Measurements from ENCODE around the gene HIPK4. TPM values are rescaled to one million over a fixed set of nuclear protein-coding genes. Genes with fewer than 3 reads are reported as not detected.

HIPK4 gene
- total and polyA plus RNA-seq, 3 experiments from 2014 or later: not detected

DNA sequence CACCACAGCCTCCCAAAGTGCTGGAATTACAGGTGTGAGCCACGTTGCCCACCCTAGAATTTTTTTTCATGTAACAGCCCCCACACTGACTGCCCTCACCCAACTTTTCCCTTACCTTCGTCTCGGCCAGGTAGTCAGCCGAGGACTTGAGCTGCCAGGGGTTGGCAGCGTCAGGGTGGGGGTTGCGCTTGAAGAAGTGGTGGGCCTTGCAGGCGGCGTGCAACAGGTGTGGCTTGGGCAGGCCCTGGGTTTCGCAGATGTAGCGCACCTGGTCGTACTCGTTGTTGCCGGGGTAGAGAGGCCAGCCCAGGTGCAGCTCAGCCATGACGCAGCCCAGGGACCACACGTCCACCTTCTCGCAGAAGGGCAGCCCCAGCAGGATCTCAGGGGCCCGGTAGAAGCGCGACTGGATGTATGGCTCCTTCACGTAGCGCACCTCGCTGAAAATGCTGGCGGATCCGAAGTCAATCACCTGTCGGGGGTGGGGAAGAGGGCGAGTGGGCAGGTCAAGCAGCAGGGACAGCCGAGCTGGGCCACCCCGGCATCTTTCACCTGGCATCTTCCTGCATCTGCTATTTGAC is 6.2 kb downstream of the HIPK4 start:
- H3K4me1 Mint-ChIP-seq: no peaks in the 10 kb centered on the region
- ChIA-PET POLR2A (no interaction called here), CTCF (no interaction called here)
- H3K36me3 Mint-ChIP-seq: peaks cover 0 to 5% (median 0%) of the 10 kb centered on the region in 3 donors
- H3K4me3 ChIP-seq (ENCODE audit: low read length): no peak overlapping the region
- no peak for DNase-seq
- H3K4me3 Mint-ChIP-seq: no peak overlapping the region
- H3K27ac ChIP-seq (ENCODE audit: low read depth, low read length): no peak overlapping the region
- H3K9me3 Mint-ChIP-seq: no peaks in the 10 kb centered on the region
- H3K9me3 ChIP-seq (ENCODE audit: low read length): no peaks in the 10 kb centered on the region
- no peaks in the 10 kb centered on the region for H3K36me3 ChIP-seq (ENCODE audit: insufficient read depth, low read length)
- peaks cover 0 to 10% of the 10 kb centered on the region in 2 donors for H3K27me3 Mint-ChIP-seq
- H3K27me3 ChIP-seq (ENCODE audit: insufficient read depth, low read length, poor library complexity, severe bottlenecking): no peaks in the 10 kb centered on the region
- no peak overlapping the region for H3K27ac Mint-ChIP-seq
- H3K4me1 ChIP-seq (ENCODE audit: insufficient read depth, low read length): no peaks in the 10 kb centered on the region

DNA sequence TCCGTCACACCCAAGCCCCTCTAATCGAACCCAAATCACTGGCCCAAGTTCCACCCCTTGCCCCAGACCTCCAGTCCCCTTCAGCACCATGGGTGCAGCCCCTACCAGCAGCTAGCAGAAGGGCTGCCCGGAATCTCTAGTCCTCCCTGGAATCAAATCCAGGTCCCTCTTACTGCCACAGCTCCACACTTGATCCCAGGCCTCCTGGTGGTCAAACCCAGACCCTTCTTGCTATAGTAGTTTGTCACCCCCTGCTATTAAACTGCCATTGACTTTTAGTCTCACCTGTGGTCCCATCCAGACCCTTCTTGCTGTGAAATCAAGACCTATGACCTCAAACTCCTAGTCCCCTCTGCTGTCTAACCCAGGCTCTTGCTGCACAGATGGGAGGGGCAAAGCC is 8.7 kb downstream of the HIPK4 start:
- Histone ChIP-seq H3K4me3 (ENCODE audit: low read length) (no peak overlapping the region), H3K36me3 (ENCODE audit: insufficient read depth, low read length) (no peaks in the 10 kb centered on the region), H3K9me3 (ENCODE audit: low read length) (no peaks in the 10 kb centered on the region), H3K4me1 (ENCODE audit: insufficient read depth, low read length) (no peaks in the 10 kb centered on the region), H3K27ac (ENCODE audit: low read depth, low read length) (no peak overlapping the region), H3K27me3 (ENCODE audit: insufficient read depth, low read length, poor library complexity, severe bottlenecking) (no peaks in the 10 kb centered on the region)
- peak overlapping the region in 2 of 8 donors; percentile 3 to 51 for H3K27ac Mint-ChIP-seq
- no peaks in the 10 kb centered on the region for H3K9me3 Mint-ChIP-seq
- H3K36me3 Mint-ChIP-seq: peaks cover 0 to 16% (median 3%) of the 10 kb centered on the region in 3 donors
- ChIA-PET POLR2A (no interaction called here), CTCF (interaction anchor here (1.0 kb wide), 1 partner anchor 241 kb away, joined by 3 read pairs; no protein-coding TSS in a partner anchor)
- DNase-seq: no peak
- H3K4me3 Mint-ChIP-seq: no peak overlapping the region
- no peaks in the 10 kb centered on the region for H3K4me1 Mint-ChIP-seq
- H3K27me3 Mint-ChIP-seq: peaks cover 0 to 10% of the 10 kb centered on the region in 2 donors

DNA sequence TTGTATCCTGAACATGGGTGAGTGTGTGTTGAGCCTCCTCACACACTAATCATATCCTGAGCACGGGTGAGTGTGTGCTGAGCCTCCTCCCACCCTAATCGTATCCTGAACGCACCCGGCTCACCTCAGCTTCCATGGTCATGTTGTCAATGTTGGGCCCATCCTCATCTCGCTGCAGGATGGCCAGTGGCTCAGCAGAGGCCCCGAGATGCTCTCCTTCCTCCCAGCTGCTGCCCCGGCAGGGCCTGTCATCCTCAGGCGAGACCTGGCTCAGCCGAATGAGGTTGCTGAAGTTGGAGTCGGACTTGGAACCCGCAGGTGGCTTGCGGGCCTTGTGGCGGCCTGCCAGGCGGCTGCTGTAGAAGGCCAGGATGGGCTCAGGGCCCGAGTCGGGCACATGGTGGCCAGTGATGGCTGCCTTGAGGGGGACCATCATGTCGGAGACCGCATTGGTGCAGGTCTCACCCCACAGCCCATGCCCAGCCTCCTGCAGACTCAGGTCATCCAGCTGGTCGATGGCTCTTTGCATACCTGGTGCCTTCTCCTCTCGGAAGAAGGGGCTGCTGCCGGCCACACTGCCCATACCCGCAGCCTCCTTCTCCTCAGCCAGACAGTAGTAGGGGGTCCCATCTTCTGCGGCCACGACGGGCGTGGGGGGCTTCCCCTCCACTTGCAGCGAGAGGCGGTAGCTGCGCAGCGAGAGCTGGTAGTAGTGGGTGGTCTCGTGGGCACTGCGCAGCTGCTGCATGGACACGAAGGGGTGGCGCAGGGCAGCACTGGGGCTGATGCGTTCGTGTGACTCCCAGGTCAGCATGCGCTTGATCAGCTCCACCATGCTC is 9.6 kb downstream of the HIPK4 start:
- no peaks in the 10 kb centered on the region for H3K27me3 ChIP-seq (ENCODE audit: insufficient read depth, low read length, poor library complexity, severe bottlenecking)
- H3K27ac Mint-ChIP-seq: peak overlapping the region in 1 of 8 donors; percentile 46
- H3K36me3 ChIP-seq (ENCODE audit: insufficient read depth, low read length): no peaks in the 10 kb centered on the region
- H3K4me1 ChIP-seq (ENCODE audit: insufficient read depth, low read length): no peaks in the 10 kb centered on the region
- CTCF ChIA-PET: interaction anchor here (1.0 kb wide), 1 partner anchor 240 kb away, joined by 3 read pairs; no protein-coding TSS in a partner anchor
- H3K27me3 Mint-ChIP-seq: peaks cover 0 to 10% of the 10 kb centered on the region in 2 donors
- no peaks in the 10 kb centered on the region for H3K9me3 Mint-ChIP-seq
- H3K4me1 Mint-ChIP-seq: no peaks in the 10 kb centered on the region
- no peak overlapping the region for H3K4me3 Mint-ChIP-seq
- no peak overlapping the region for H3K27ac ChIP-seq (ENCODE audit: low read depth, low read length)
- POLR2A ChIA-PET: no interaction called here
- H3K4me3 ChIP-seq (ENCODE audit: low read length): no peak overlapping the region
- H3K9me3 ChIP-seq (ENCODE audit: low read length): no peaks in the 10 kb centered on the region
- no peak for DNase-seq
- peaks cover 0 to 23% (median 3%) of the 10 kb centered on the region in 3 donors for H3K36me3 Mint-ChIP-seq

DNA sequence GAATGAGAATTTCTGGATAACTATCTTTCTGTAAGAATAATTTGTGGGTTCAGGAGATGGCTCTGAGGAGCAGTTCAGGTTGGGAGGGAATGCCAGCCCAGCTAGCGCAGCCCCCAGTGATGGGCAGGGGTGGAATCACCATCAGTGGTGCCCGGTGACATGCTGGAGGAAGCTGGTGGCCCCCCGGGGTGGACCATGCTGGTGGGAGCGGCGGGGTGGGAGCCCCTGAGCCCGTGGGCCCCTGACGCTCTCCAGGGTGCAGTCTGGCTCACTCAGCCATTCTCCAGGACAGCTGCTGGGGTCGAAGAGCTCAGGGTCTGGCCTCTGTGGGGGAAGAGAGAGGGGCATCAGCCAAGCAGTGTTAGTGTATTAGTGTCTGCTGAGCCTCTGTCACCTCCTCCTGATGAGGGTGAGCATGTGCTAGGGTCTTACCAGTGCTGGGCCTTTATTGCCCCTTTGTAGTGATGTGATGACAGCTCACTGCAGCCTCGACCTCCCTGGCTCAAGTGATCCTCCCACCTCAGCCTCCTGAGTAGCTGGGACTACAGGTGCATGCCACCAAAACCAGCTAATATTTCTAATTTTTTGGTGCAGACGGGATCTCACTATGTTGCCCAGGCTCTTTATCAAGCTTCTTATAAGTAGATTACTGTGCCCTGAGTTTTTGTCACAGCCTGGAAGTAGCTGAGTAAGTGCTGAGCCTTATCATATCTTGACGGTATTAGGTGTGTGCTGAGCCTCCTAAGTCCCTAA is 10.4 kb downstream of the HIPK4 start:
- no peaks in the 10 kb centered on the region for H3K27me3 ChIP-seq (ENCODE audit: insufficient read depth, low read length, poor library complexity, severe bottlenecking)
- H3K27ac ChIP-seq (ENCODE audit: low read depth, low read length): no peak overlapping the region
- no peak for DNase-seq
- no peaks in the 10 kb centered on the region for H3K4me1 ChIP-seq (ENCODE audit: insufficient read depth, low read length)
- Mint-ChIP-seq H3K9me3 (no peaks in the 10 kb centered on the region), H3K4me1 (peaks cover 0 to 5% (median 2%) of the 10 kb centered on the region in 3 donors), H3K27ac (peak overlapping the region in 1 of 8 donors; percentile 46), H3K27me3 (peaks cover 0 to 6% of the 10 kb centered on the region in 2 donors), H3K4me3 (no peak overlapping the region), H3K36me3 (peaks cover under 1 to 28% (median 3%) of the 10 kb centered on the region in 3 donors)
- ChIA-PET POLR2A (no interaction called here), CTCF (interaction anchor here (0.5 kb wide), 1 partner anchor 134 kb away, joined by 3 read pairs; no protein-coding TSS in a partner anchor)
- H3K9me3 ChIP-seq (ENCODE audit: low read length): no peaks in the 10 kb centered on the region
- H3K36me3 ChIP-seq (ENCODE audit: insufficient read depth, low read length): no peaks in the 10 kb centered on the region
- no peak overlapping the region for H3K4me3 ChIP-seq (ENCODE audit: low read length)

DNA sequence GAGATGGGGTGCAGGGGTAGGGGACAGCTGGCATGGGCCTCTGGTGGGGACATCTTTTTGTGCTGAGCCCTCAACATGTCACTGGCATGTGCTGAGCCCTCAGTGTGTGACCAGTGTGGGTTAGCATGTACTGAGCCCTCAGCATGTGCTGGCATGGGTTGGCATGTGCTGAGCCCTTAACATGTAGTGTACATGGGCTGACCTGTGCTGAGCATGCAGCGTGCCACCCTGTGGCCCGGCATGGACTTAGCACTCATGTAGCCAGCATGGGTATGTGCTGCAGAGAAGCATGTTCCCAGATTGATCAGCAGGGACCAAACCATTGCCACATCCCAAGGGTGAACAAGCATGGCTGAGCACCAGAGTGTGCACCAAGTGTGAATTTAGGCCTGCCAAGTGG is 11.5 kb downstream of the HIPK4 start:
- Mint-ChIP-seq H3K4me3 (no peak overlapping the region), H3K9me3 (no peaks in the 10 kb centered on the region), H3K4me1 (peaks cover 0 to 9% (median 5%) of the 10 kb centered on the region in 3 donors), H3K27me3 (peaks cover 0 to 6% of the 10 kb centered on the region in 2 donors), H3K27ac (no peak overlapping the region), H3K36me3 (peaks cover 3 to 37% (median 3%) of the 10 kb centered on the region in 3 donors)
- Histone ChIP-seq H3K4me3 (ENCODE audit: low read length) (no peak overlapping the region), H3K27me3 (ENCODE audit: insufficient read depth, low read length, poor library complexity, severe bottlenecking) (no peaks in the 10 kb centered on the region), H3K27ac (ENCODE audit: low read depth, low read length) (no peak overlapping the region), H3K9me3 (ENCODE audit: low read length) (no peaks in the 10 kb centered on the region), H3K36me3 (ENCODE audit: insufficient read depth, low read length) (no peaks in the 10 kb centered on the region), H3K4me1 (ENCODE audit: insufficient read depth, low read length) (no peaks in the 10 kb centered on the region)
- ChIA-PET CTCF (no interaction called here), POLR2A (no interaction called here)
- no peak for DNase-seq

DNA sequence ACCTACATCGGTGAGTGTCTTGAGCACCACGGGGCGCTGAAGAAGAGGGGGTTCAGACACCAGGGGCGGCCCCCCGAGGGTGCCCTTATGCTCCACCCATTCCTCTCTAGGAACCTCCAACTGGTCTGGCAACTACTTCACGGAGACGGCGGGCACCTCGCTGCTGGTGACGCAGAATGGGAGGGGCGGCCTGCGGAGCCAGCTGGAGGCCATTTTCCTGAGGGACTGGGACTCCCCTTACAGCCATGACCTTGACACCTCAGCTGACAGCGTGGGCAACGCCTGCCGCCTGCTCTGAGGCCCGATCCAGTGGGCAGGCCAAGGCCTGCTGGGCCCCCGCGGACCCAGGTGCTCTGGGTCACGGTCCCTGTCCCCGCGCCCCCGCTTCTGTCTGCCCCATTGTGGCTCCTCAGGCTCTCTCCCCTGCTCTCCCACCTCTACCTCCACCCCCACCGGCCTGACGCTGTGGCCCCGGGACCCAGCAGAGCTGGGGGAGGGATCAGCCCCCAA is 12.1 kb downstream of the HIPK4 start:
- ChIA-PET POLR2A (no interaction called here), CTCF (no interaction called here)
- no peaks in the 10 kb centered on the region for H3K36me3 ChIP-seq (ENCODE audit: insufficient read depth, low read length)
- no peak for DNase-seq
- peaks cover 0 to 9% (median 5%) of the 10 kb centered on the region in 3 donors for H3K4me1 Mint-ChIP-seq
- H3K9me3 ChIP-seq (ENCODE audit: low read length): no peaks in the 10 kb centered on the region
- H3K4me1 ChIP-seq (ENCODE audit: insufficient read depth, low read length): no peaks in the 10 kb centered on the region
- H3K9me3 Mint-ChIP-seq: no peaks in the 10 kb centered on the region
- H3K36me3 Mint-ChIP-seq: peaks cover 3 to 40% (median 3%) of the 10 kb centered on the region in 3 donors
- H3K27ac ChIP-seq (ENCODE audit: low read depth, low read length): no peak overlapping the region
- no peak overlapping the region for H3K4me3 Mint-ChIP-seq
- H3K27me3 ChIP-seq (ENCODE audit: insufficient read depth, low read length, poor library complexity, severe bottlenecking): no peaks in the 10 kb centered on the region
- peaks cover 0 to 2% of the 10 kb centered on the region in 2 donors for H3K27me3 Mint-ChIP-seq
- H3K27ac Mint-ChIP-seq: no peak overlapping the region
- no peak overlapping the region for H3K4me3 ChIP-seq (ENCODE audit: low read length)

DNA sequence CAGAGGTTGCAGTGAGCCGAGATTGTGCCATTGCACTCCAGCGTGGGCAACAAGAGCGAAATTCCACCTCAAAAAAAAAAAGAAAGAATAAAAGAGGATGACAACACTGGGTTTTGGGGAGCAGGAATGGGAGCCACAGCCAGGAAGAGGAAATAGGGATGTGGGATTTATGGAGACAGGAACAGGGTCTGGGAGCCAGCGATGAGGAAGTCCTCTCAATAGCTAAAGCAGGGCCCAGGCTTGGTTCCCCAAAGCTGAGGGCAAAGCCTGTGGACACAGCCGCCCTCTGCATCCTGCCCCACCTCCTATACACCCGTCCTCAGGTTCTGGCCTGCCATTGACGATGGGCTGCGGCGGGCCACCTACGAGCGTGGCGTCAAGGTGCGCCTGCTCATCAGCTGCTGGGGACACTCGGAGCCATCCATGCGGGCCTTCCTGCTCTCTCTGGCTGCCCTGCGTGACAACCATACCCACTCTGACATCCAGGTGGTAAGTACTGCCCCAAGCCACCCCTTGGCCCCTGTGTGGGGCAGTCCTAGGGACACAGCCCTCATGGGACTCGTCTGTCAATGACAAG is 13.6 kb downstream of the HIPK4 start:
- ChIA-PET CTCF (no interaction called here), POLR2A (interaction anchor here (0.6 kb wide), 1 partner anchor 12 kb away, joined by 4 read pairs; no protein-coding TSS in a partner anchor)
- peaks cover 3 to 55% (median 4%) of the 10 kb centered on the region in 3 donors for H3K36me3 Mint-ChIP-seq
- Histone ChIP-seq H3K27ac (ENCODE audit: low read depth, low read length) (no peak overlapping the region), H3K9me3 (ENCODE audit: low read length) (no peaks in the 10 kb centered on the region), H3K4me1 (ENCODE audit: insufficient read depth, low read length) (no peaks in the 10 kb centered on the region), H3K36me3 (ENCODE audit: insufficient read depth, low read length) (peaks cover 8% of the 10 kb centered on the region), H3K27me3 (ENCODE audit: insufficient read depth, low read length, poor library complexity, severe bottlenecking) (no peaks in the 10 kb centered on the region), H3K4me3 (ENCODE audit: low read length) (no peak overlapping the region)
- peaks cover 0 to 2% of the 10 kb centered on the region in 2 donors for H3K27me3 Mint-ChIP-seq
- no peak for DNase-seq
- peak overlapping the region in 2 of 8 donors; percentile 36 to 46 for H3K27ac Mint-ChIP-seq
- peaks cover 0 to 9% (median 5%) of the 10 kb centered on the region in 3 donors for H3K4me1 Mint-ChIP-seq
- H3K4me3 Mint-ChIP-seq: peak overlapping the region in 1 of 7 donors; percentile 15
- no peaks in the 10 kb centered on the region for H3K9me3 Mint-ChIP-seq
